ENCODE results near the gene HDAC9. TPM values are rescaled to one million over a fixed set of nuclear protein-coding genes. Genes with fewer than 3 reads are reported as not detected.

The HDAC9 gene
- total RNA-seq, 1 donor from 2014 or later = 32.4 TPM

DNA sequence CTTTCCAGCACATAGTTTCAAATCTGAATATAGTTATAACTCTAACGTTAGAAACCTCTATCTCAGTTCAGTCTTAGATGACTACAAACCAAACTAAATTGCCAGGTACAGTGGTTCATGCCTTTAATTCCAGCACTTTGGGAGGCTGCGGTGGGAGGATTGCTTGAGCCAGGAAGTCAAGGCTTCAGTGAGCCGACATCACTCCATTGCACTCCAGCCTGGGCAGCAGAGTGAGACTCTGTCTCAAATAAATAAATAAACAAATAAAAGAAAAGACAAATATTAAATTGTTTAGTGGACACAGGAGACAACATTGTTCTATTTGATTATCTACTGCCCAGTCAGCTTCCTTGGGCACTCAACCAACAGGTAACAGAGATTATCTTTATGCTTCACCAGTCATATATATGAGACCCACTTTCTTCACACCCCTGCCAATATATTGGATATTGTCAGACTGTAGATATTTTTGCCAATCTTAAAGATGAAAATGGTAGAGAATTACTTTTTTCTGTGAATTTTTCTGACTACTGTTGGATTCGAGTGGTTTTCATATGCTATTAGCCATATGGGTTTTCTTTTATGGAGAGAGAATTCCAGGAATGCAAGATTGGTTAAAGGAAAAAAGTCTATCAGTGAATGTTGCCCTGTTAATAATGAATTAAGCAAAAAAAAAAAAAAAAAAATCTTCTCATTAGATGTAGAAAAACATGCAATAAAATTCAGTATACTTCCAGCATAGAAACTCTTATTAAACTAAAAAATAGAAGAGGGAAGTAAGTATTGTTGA, 16.0 kb downstream of the HDAC9 start:
- H3K9me3 ChIP-seq = no peaks in the 10 kb centered on the region
- no peak overlapping the region for H3K4me3 ChIP-seq
- DNase-seq (ENCODE audit: extremely low spot score in 2 of 2) = no peak
- no peak overlapping the region for H3K27ac ChIP-seq
- H3K36me3 ChIP-seq = no peaks in the 10 kb centered on the region
- H3K27me3 ChIP-seq = no peaks in the 10 kb centered on the region
- TF ChIP-seq POLR2AphosphoS5 (IDR thresholded peaks at IDR 0.05; ENCODE audit: insufficient read depth in 1 of 2, low read depth in 1 of 2) = no peak
- peaks cover 8% of the 10 kb centered on the region for H3K4me1 ChIP-seq
- intact Hi-C loops (cut with DNase I) = no loop called here

DNA sequence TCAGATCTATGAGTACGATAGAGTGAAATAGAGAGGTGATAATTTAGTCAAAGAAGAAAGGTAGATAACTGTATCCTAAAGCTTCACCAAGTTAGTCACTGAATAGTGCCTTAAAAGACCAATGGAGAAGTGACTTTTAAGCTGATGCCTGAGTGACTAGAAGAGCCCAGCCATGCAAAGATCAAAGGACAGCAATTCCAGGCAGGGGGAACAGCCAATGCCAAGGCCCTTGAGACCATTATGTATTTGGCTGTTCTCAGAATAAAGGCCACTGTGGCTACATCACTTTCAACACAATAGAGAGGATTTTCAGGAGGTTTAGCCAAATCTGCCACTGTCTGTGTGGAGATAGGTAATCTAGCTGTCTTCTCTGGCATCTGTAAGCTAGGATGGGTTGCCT, 17.8 kb downstream of the HDAC9 start:
- intact Hi-C loops (cut with DNase I) = no loop called here
- H3K27ac ChIP-seq = no peak overlapping the region

DNA sequence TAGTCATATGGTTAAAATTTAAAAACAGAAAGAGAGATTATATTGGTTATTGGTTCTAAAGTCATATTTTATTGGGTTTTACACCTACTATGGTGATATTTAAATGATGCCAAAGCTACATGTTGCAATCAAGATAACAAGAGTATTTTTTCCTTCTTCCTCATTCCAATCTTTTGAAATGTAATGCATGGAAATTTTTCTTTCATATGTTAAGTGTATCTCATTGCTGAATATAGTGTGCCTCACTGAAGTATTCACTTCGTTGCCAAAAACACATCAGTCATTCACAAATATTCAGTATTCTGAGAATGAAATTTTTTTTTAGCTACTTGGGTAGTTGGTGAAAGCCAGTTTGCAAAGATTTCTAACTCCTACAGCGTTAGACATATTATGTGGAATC, 19.5 kb downstream of the HDAC9 start:
- Histone ChIP-seq H3K9me3 (no peaks in the 10 kb centered on the region), H3K36me3 (no peaks in the 10 kb centered on the region), H3K4me1 (no peaks in the 10 kb centered on the region), H3K27ac (no peak overlapping the region), H3K4me3 (no peak overlapping the region), H3K27me3 (no peaks in the 10 kb centered on the region)
- no peak for DNase-seq (ENCODE audit: extremely low spot score in 2 of 2)
- intact Hi-C loops (cut with DNase I) = no loop called here
- TF ChIP-seq POLR2AphosphoS5 (IDR thresholded peaks at IDR 0.05; ENCODE audit: insufficient read depth in 1 of 2, low read depth in 1 of 2) (no peak), POLR2A (IDR thresholded peaks at IDR 0.05) (no peak)
- TF ChIP-seq, protein P1, sequence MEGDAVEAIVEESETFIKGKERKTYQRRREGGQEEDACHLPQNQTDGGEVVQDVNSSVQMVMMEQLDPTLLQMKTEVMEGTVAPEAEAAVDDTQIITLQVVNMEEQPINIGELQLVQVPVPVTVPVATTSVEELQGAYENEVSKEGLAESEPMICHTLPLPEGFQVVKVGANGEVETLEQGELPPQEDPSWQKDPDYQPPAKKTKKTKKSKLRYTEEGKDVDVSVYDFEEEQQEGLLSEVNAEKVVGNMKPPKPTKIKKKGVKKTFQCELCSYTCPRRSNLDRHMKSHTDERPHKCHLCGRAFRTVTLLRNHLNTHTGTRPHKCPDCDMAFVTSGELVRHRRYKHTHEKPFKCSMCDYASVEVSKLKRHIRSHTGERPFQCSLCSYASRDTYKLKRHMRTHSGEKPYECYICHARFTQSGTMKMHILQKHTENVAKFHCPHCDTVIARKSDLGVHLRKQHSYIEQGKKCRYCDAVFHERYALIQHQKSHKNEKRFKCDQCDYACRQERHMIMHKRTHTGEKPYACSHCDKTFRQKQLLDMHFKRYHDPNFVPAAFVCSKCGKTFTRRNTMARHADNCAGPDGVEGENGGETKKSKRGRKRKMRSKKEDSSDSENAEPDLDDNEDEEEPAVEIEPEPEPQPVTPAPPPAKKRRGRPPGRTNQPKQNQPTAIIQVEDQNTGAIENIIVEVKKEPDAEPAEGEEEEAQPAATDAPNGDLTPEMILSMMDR (IDR thresholded peaks at IDR 0.05) = no peak

More for the DNA sequence above, 17.8 kb downstream of the HDAC9 start:
- Histone ChIP-seq H3K27me3 (no peaks in the 10 kb centered on the region), H3K4me1 (peaks cover 8% of the 10 kb centered on the region), H3K9me3 (no peaks in the 10 kb centered on the region), H3K4me3 (no peak overlapping the region), H3K36me3 (no peaks in the 10 kb centered on the region)
- TF ChIP-seq POLR2AphosphoS5 (IDR thresholded peaks at IDR 0.05; ENCODE audit: insufficient read depth in 1 of 2, low read depth in 1 of 2) (no peak), POLR2A (IDR thresholded peaks at IDR 0.05) (no peak)
- TF ChIP-seq, protein P1 (IDR thresholded peaks at IDR 0.05) = no peak
- no peak for DNase-seq (ENCODE audit: extremely low spot score in 2 of 2)

- H3K9me3 ChIP-seq = no peaks in the 10 kb centered on the region
- no peak for TF ChIP-seq POLR2AphosphoS5 (IDR thresholded peaks at IDR 0.05; ENCODE audit: insufficient read depth in 1 of 2, low read depth in 1 of 2)
- TF ChIP-seq, protein P1 (IDR thresholded peaks at IDR 0.05) = no peak
- no peak for TF ChIP-seq POLR2A (IDR thresholded peaks at IDR 0.05)
- H3K27ac ChIP-seq = no peak overlapping the region
- H3K4me1 ChIP-seq = peaks cover 9% of the 10 kb centered on the region
- intact Hi-C loops (cut with DNase I) = no loop called here
- no peak for DNase-seq (ENCODE audit: extremely low spot score in 2 of 2)
- H3K4me3 ChIP-seq = no peak overlapping the region
- no peaks in the 10 kb centered on the region for H3K27me3 ChIP-seq
- H3K36me3 ChIP-seq = no peaks in the 10 kb centered on the region
Measured at GRCh38 chr7:18517646-18518045, 22.1 kb downstream of the HDAC9 start.

GRCh38 chr7:18518555-18518954, 23.0 kb downstream of the HDAC9 start:
- Histone ChIP-seq H3K9me3 (no peaks in the 10 kb centered on the region), H3K36me3 (no peaks in the 10 kb centered on the region), H3K27ac (no peak overlapping the region), H3K4me3 (no peak overlapping the region), H3K27me3 (no peaks in the 10 kb centered on the region), H3K4me1 (peaks cover 9% of the 10 kb centered on the region)
- intact Hi-C loops (cut with DNase I) = no loop called here
- no peak for TF ChIP-seq POLR2AphosphoS5 (IDR thresholded peaks at IDR 0.05; ENCODE audit: insufficient read depth in 1 of 2, low read depth in 1 of 2)
- TF ChIP-seq, protein P1 (IDR thresholded peaks at IDR 0.05) = no peak
- DNase-seq (ENCODE audit: extremely low spot score in 2 of 2) = no peak

Measured in vagina (tissue), 2 donors.